Measurements from ENCODE around the gene KDM4C. TPM values are rescaled to one million over a fixed set of nuclear protein-coding genes. Genes with fewer than 3 reads are reported as not detected.

Gene KDM4C
- total and polyA plus RNA-seq, 2 of the 4 experiments (the other 2 are of a cell fraction) = 11.8 to 23.8 TPM

- H3K36me3 ChIP-seq (ENCODE audit: control insufficient read depth, insufficient read depth, low read length) = no peaks in the 10 kb centered on the region
- no peak overlapping the region for H2BK15ac ChIP-seq (ENCODE audit: low read depth, low read length)
- ChIA-PET CTCF (no interaction called here), POLR2A (ENCODE audit: unreplicated experiment) (no interaction called here)
- H2BK20ac ChIP-seq (ENCODE audit: low read depth, low read length) = no peak overlapping the region
- H3K4me1 ChIP-seq (ENCODE audit: control insufficient read depth, insufficient read depth, low read length) = peaks cover 9% of the 10 kb centered on the region
- H2AK5ac ChIP-seq (ENCODE audit: low read depth, low read length) = no peak overlapping the region
- H3K18ac ChIP-seq (ENCODE audit: low read depth, low read length) = no peak overlapping the region
- BruUV-seq (replicated peaks) = no TSS peak
- in situ Hi-C loops (cut with MboI; ENCODE audit: low sequenced_read_pairs) (no loop called here), intact Hi-C loops (cut with micrococcal nuclease) (no loop called here), dilution Hi-C loops (cut with HindIII; ENCODE audit: low sequenced_read_pairs, unreplicated experiment) (no loop called here)
- no peak overlapping the region for H4K8ac ChIP-seq (ENCODE audit: low read depth in 2 of 2, low read length in 2 of 2)
- H3K27ac ChIP-seq (ENCODE audit: insufficient read depth, low read length) = no peak overlapping the region
- H3K9ac ChIP-seq (ENCODE audit: low read depth, low read length) = no peak overlapping the region
- no peak overlapping the region for H2AFZ ChIP-seq (replicated peaks; ENCODE audit: low read length, poor library complexity)
- peak; percentile 16 for DNase-seq
- no peak overlapping the region for H3K4me3 ChIP-seq (ENCODE audit: insufficient read depth, low read depth, low read length)
- H3K9me3 ChIP-seq (ENCODE audit: control insufficient read depth, insufficient read depth, low read length) = no peaks in the 10 kb centered on the region
- no peak overlapping the region for H2AK9ac ChIP-seq (replicated peaks; ENCODE audit: low read depth, low read length, poor library complexity)
- H3K14ac ChIP-seq (replicated peaks; ENCODE audit: low read depth, low read length) = no peak overlapping the region
- WGBS, 2 experiments (ENCODE audit: extremely low coverage in 2 of 2, insufficient read length in 1 of 2) = no CpG with 5 or more reads among the region's 2 CpGs
- no peak overlapping the region for H3K4me2 ChIP-seq (ENCODE audit: low read depth, low read length)
- H3K9me1 ChIP-seq (ENCODE audit: insufficient read depth, low read length) = peaks cover 12% of the 10 kb centered on the region
- H4K91ac ChIP-seq (ENCODE audit: insufficient read depth, low read depth, low read length) = no peak overlapping the region
- peaks cover 43 to 49% of the 10 kb centered on the region in 2 experiments for H3K79me1 ChIP-seq (ENCODE audit: low read depth in 1 of 2, low read length in 2 of 2)
- no peak overlapping the region for H2BK120ac ChIP-seq (ENCODE audit: low read depth, low read length)
- TF ChIP-seq POLR2A (IDR thresholded peaks at IDR 0.05; ENCODE audit: low read depth, low read length) = no peak
- no peak for TF ChIP-seq BHLHE40 (IDR thresholded peaks at IDR 0.05; ENCODE audit: low read depth, low read length)
- TF ChIP-seq ELK1 (IDR thresholded peaks at IDR 0.05; ENCODE audit: borderline replicate concordance, low read depth, low read length) = no peak
- TF ChIP-seq RCOR1 (IDR thresholded peaks at IDR 0.05; ENCODE audit: insufficient replicate concordance, low read length) = no peak
- no peak for TF ChIP-seq CTCF (conservative IDR thresholded peaks at IDR 0.05; ENCODE audit: low read depth, low read length)
- TF ChIP-seq RFX5 (IDR thresholded peaks at IDR 0.05; ENCODE audit: low read depth, low read length) = no peak
- no peak for TF ChIP-seq MAZ (IDR thresholded peaks at IDR 0.05; ENCODE audit: borderline replicate concordance, low read depth, low read length)
- TF ChIP-seq FOS (IDR thresholded peaks at IDR 0.05; ENCODE audit: low read depth, low read length) = no peak
- TF ChIP-seq NFE2L2 (IDR thresholded peaks at IDR 0.05; ENCODE audit: low read depth, low read length) = no peak
- TF ChIP-seq SMC3 (IDR thresholded peaks at IDR 0.05; ENCODE audit: low read depth, low read length) = no peak
- no peak for TF ChIP-seq USF2 (IDR thresholded peaks at IDR 0.05; ENCODE audit: low read depth, low read length)
- H3K4ac ChIP-seq (ENCODE audit: low read depth, low read length) = no peak overlapping the region
- no peak for ATAC-seq (ENCODE audit: low read depth)
- peaks cover 13% of the 10 kb centered on the region for H4K20me1 ChIP-seq (ENCODE audit: insufficient read depth, low read length)
- H3K56ac ChIP-seq (ENCODE audit: extremely low read depth, insufficient read depth, low read length) = no peak overlapping the region
- H3K23ac ChIP-seq (ENCODE audit: low read depth, low read length) = no peak overlapping the region
- no peak overlapping the region for H2BK5ac ChIP-seq (ENCODE audit: low read depth, low read length, poor library complexity, severe bottlenecking)
- no peaks in the 10 kb centered on the region for H3K27me3 ChIP-seq (ENCODE audit: control insufficient read depth, insufficient read depth, low read length)
- H4K5ac ChIP-seq (ENCODE audit: low read depth, low read length) = no peak overlapping the region
These were observed 23.7 kb downstream of the KDM4C start for GRCh38 chr9:6781476-6781875.
